Neural progenitor cell (in vitro differentiated cells): ENCODE results near the gene DTD1.

ENCODE experiments used
- EZH2 ChIP-seq: fragments of 200-600 bp; sonication (generic); IDR thresholded peaks from 2 replicates; pipeline ENCODE4 v1.6.1; 2017; ENCODE audit warnings: antibody characterized with exemption, mild to moderate bottlenecking, moderate library complexity
- EZH2phosphoT487 ChIP-seq: fragments of 200-600 bp; sonication (generic); IDR thresholded peaks from 2 replicates; pipeline ENCODE4 v1.6.1; 2017; ENCODE audit warnings: antibody characterized with exemption
- TF ChIP-seq, protein P1 (sequence below): fragments of 200-600 bp; sonication (generic); IDR thresholded peaks from 2 replicates; pipeline ENCODE4 v1.5.1; 2017; ENCODE audit warnings: antibody characterized with exemption, mild to moderate bottlenecking

DNA sequence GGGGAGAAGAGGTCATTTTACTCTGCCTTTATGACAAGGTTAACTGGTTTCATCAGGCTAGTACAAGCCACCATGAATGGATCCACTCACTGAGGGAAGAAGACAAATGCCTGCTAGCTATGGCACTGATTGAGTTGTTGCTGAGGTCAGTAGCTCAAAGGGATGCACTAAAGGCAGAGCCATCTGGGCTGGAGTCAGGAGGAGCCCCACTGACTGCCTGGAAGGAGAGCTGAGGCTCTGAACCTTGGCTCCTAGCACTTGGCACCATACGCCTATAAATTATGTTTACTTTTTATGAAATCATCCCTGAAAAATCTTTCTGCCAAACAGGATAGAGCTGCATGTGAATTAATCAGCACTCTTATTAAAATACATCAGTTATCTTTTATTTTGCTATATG is 104.6 kb downstream of the DTD1 start:
- TF ChIP-seq EZH2phosphoT487 (no peak), EZH2 (no peak)
- TF ChIP-seq, protein P1, sequence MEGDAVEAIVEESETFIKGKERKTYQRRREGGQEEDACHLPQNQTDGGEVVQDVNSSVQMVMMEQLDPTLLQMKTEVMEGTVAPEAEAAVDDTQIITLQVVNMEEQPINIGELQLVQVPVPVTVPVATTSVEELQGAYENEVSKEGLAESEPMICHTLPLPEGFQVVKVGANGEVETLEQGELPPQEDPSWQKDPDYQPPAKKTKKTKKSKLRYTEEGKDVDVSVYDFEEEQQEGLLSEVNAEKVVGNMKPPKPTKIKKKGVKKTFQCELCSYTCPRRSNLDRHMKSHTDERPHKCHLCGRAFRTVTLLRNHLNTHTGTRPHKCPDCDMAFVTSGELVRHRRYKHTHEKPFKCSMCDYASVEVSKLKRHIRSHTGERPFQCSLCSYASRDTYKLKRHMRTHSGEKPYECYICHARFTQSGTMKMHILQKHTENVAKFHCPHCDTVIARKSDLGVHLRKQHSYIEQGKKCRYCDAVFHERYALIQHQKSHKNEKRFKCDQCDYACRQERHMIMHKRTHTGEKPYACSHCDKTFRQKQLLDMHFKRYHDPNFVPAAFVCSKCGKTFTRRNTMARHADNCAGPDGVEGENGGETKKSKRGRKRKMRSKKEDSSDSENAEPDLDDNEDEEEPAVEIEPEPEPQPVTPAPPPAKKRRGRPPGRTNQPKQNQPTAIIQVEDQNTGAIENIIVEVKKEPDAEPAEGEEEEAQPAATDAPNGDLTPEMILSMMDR = no peak
